HG03280 (cell line): ENCODE data around the gene AMIGO1.

Source experiments
- ATAC-seq: cut with Tn5 transposase; IDR thresholded peaks from one replicate; pipeline ENCODE4 v1.9.1; 2021; ENCODE audit warnings: mild to moderate bottlenecking, moderate library complexity; ENCODE audit not compliant: unreplicated experiment

The AMIGO1 gene

GRCh38 chr1:109504974-109505373 lies 4.6 kb downstream of the AMIGO1 start:
- ATAC-seq, result no peak

- no peak for ATAC-seq
Observed at GRCh38 chr1:109503935-109504334, 5.6 kb downstream of the AMIGO1 start.

GRCh38 chr1:109502364-109502851 lies 7.1 kb downstream of the AMIGO1 start:
- ATAC-seq, result no peak

- ATAC-seq, result no peak
Observed at GRCh38 chr1:109501644-109502363, 7.7 kb downstream of the AMIGO1 start.

GRCh38 chr1:109500941-109501381 lies 8.6 kb downstream of the AMIGO1 start:
- no peak for ATAC-seq

GRCh38 chr1:109499661-109500536 lies 9.6 kb downstream of the AMIGO1 start:
- ATAC-seq, result no peak

GRCh38 chr1:109499081-109499480 lies 10.4 kb downstream of the AMIGO1 start:
- ATAC-seq, result no peak

GRCh38 chr1:109498161-109498801 lies 11.2 kb downstream of the AMIGO1 start:
- ATAC-seq, result no peak

GRCh38 chr1:109497449-109498160 lies 11.9 kb downstream of the AMIGO1 start:
- ATAC-seq, result no peak

GRCh38 chr1:109495738-109496137 lies 13.8 kb downstream of the AMIGO1 start:
- no peak for ATAC-seq

- ATAC-seq, result peak; percentile 90
Observed at GRCh38 chr1:109493805-109494539, 15.6 kb downstream of the AMIGO1 start, which contains the start of gene CYB561D1. Gene CYB561D1 (plus strand): TSS chr1:109494094. CDS start chr1:109494140, 46 bp downstream.

GRCh38 chr1:109493227-109493626 lies 16.3 kb downstream of the AMIGO1 start:
- no peak for ATAC-seq

GRCh38 chr1:109492779-109493178 lies 16.7 kb downstream of the AMIGO1 start:
- ATAC-seq, result no peak

- no peak for ATAC-seq
Observed at GRCh38 chr1:109491372-109491771, 18.2 kb downstream of the AMIGO1 start.

- no peak for ATAC-seq
Observed at GRCh38 chr1:109490934-109491302, 18.6 kb downstream of the AMIGO1 start.

- no peak for ATAC-seq
Observed at GRCh38 chr1:109490029-109490933, 19.2 kb downstream of the AMIGO1 start.

GRCh38 chr1:109488696-109489095 lies 20.8 kb downstream of the AMIGO1 start:
- ATAC-seq, result no peak

GRCh38 chr1:109488201-109488600 lies 21.3 kb downstream of the AMIGO1 start:
- ATAC-seq, result no peak

GRCh38 chr1:109487261-109487660 lies 22.3 kb downstream of the AMIGO1 start:
- ATAC-seq, result no peak
